Memory B cell (primary cell): ENCODE data around the gene SRSF6.
"Not testable (repeated sequence)": the region's sequence is repeated elsewhere in the genome, so short reads cannot be mapped to it uniquely, and the experiment has no call there.

Experiments used
- ATAC-seq: fragments of 150-1000 bp; cut with Tn5 transposase; 2 replicates; pipeline ENCODE4 v1.10.0; 2021; ENCODE audit warnings: low read depth, mild to moderate bottlenecking, moderate library complexity
- DNase-seq, 2 donors: peaks; one replicate each; pipeline ENCODE4 v3.0.0; 2022; ENCODE audit warnings: low spot score in 2 of 2
- H3K27ac Mint-ChIP-seq: one replicate; pipeline ENCODE4 v1.8.0; 2022; ENCODE audit warnings: mild to moderate bottlenecking, moderate library complexity, mixed read lengths
- H3K27me3 Mint-ChIP-seq: one replicate; pipeline ENCODE4 v1.8.0; 2022; ENCODE audit warnings: mixed read lengths
- H3K36me3 Mint-ChIP-seq: one replicate; pipeline ENCODE4 v1.8.0; 2022; ENCODE audit warnings: mild to moderate bottlenecking, mixed read lengths
- H3K4me1 Mint-ChIP-seq: one replicate; pipeline ENCODE4 v1.8.0; 2022; ENCODE audit warnings: mixed read lengths
- H3K4me3 Mint-ChIP-seq: one replicate; pipeline ENCODE4 v1.8.0; 2022; ENCODE audit warnings: mild to moderate bottlenecking, moderate library complexity, mixed read lengths
- H3K9me3 Mint-ChIP-seq: one replicate; pipeline ENCODE4 v1.8.0; 2022; ENCODE audit warnings: mixed read lengths

SRSF6 gene

DNA sequence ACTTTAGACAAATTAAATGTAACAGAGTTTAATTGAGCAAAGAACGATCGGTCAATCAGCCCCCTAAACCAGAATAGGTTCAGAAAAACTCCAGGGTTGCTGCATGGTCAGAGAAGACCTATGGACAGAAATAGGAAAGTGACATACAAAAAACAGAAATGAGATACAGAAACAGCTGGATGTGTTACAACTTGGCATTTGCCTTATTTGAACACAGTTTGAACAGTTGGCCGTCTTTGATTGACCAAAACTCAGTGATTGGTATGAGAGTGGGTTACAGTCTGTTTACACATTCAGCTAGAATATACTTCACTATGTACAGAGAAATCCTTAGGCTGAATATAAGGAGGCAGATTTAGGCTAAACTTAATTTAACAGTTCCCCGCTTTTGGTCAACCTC lies 19.9 kb downstream of the SRSF6 start:
- Mint-ChIP-seq H3K4me3 (no peak overlapping the region), H3K27ac (no peak overlapping the region), H3K4me1 (peaks cover 2% of the 10 kb centered on the region), H3K9me3 (no peaks in the 10 kb centered on the region), H3K36me3 (peaks cover 4% of the 10 kb centered on the region), H3K27me3 (no peaks in the 10 kb centered on the region)
- DNase-seq, result no peak
- no peak for ATAC-seq

DNA sequence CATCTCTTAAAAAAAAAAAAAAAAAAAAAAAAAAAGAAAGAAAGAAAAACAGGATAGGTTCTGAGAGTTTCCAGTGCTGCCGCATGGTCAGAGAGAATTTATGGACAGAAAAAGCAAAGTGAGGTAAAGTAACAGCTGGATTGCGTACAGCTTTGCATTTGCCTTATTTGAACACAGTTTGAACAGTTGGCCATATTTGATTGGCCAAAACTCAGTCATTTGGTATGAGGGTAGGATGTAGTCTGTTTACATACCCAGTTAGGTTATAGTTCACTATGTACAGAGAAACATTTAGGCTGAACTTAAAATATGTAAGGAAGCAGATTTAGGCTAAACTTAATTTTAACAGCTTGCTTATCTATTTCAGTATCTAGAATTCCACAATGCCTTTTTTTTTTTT lies 32.3 kb downstream of the SRSF6 start:
- Mint-ChIP-seq H3K4me3 (no peak overlapping the region), H3K27ac (no peak overlapping the region), H3K4me1 (no peaks in the 10 kb centered on the region), H3K36me3 (peaks cover 2% of the 10 kb centered on the region), H3K27me3 (peaks cover 6% of the 10 kb centered on the region), H3K9me3 (peaks cover 7% of the 10 kb centered on the region)
- DNase-seq (no peak), ATAC-seq (no peak)

- Mint-ChIP-seq H3K9me3 (peaks cover 11% of the 10 kb centered on the region), H3K4me1 (no peaks in the 10 kb centered on the region), H3K27ac (no peak overlapping the region), H3K27me3 (peaks cover 10% of the 10 kb centered on the region), H3K36me3 (peaks cover 4% of the 10 kb centered on the region), H3K4me3 (no peak overlapping the region)
- DNase-seq (no peak), ATAC-seq (no peak)
Observed at GRCh38 chr20:43492101-43492500, 34.4 kb downstream of the SRSF6 start.

DNA sequence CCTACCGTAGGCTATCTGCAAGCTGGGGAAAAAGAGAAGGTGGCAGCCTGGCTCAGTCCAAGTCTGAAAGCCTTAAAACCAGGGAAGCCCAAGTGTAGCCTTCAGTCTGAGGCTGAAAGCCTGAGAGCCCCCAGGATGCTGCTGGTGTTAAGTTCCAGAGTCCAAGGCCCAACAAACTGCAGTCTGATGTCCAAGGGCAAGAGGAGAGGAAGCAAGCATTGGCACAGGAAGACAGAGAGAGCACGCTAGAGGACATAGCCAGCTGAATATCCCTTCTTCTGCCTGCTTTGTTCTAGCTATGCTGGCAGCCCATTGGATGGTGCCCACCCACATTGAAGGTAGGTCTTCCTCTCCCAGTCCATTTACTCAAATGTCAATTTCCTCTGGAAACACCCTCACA lies 37.7 kb downstream of the SRSF6 start:
- no peak overlapping the region for H3K4me3 Mint-ChIP-seq
- H3K9me3 Mint-ChIP-seq, result peaks cover 8% of the 10 kb centered on the region
- H3K4me1 Mint-ChIP-seq, result no peaks in the 10 kb centered on the region
- H3K36me3 Mint-ChIP-seq, result peaks cover 4% of the 10 kb centered on the region
- H3K27me3 Mint-ChIP-seq, result peaks cover 10% of the 10 kb centered on the region
- no peak for ATAC-seq
- DNase-seq, result no peak
- H3K27ac Mint-ChIP-seq, result no peak overlapping the region

DNA sequence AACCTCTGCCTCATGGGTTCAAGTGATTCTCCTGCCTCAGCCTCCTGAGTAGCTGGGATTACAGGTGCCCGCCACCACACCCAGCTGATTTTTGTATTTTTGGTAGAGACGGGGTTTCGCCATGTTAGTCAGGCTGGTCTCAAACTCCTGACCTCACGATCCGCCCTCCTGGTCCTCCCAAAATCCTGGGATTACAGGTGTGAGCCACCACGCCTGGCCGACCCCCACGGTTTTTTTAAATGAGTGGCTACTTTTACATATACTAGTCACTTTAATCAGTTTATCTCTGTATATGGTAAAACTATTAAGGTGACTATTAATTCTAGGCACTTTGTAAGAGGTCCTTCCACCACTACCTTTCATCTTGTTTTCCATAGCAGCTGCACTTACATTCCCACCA lies 44.3 kb downstream of the SRSF6 start:
- H3K4me3 Mint-ChIP-seq, ATAC-seq, H3K9me3 Mint-ChIP-seq, DNase-seq, H3K4me1 Mint-ChIP-seq, H3K27ac Mint-ChIP-seq, H3K36me3 Mint-ChIP-seq: not testable (repeated sequence)
- H3K27me3 Mint-ChIP-seq, result peaks cover 12% of the 10 kb centered on the region

GRCh38 chr20:43506238-43506637 lies 48.5 kb downstream of the SRSF6 start:
- DNase-seq (no peak), ATAC-seq (no peak)
- peaks cover 5% of the 10 kb centered on the region for H3K4me1 Mint-ChIP-seq
- no peaks in the 10 kb centered on the region for H3K36me3 Mint-ChIP-seq
- peaks cover 26% of the 10 kb centered on the region for H3K27me3 Mint-ChIP-seq
- no peak overlapping the region for H3K4me3 Mint-ChIP-seq
- H3K9me3 Mint-ChIP-seq, result no peaks in the 10 kb centered on the region
- no peak overlapping the region for H3K27ac Mint-ChIP-seq

GRCh38 chr20:43507150-43508080 lies 49.7 kb downstream of the SRSF6 start, which contains the start of gene L3MBTL1:
TSS of gene L3MBTL1 (plus strand) at chr20:43507697. CDS start at chr20:43513504, 5,807 bp downstream.
- ATAC-seq (peak; percentile 46), DNase-seq (no peak)
- H3K9me3 Mint-ChIP-seq, result no peaks in the 10 kb centered on the region
- peak within 1 kb of the TSS; percentile 68 for H3K4me3 Mint-ChIP-seq
- peaks cover 28% of the 10 kb centered on the region for H3K27me3 Mint-ChIP-seq
- H3K4me1 Mint-ChIP-seq, result peaks cover 5% of the 10 kb centered on the region
- H3K36me3 Mint-ChIP-seq, result no peaks in the 10 kb centered on the region
- H3K27ac Mint-ChIP-seq, result no peak within 1 kb of the TSS

DNA sequence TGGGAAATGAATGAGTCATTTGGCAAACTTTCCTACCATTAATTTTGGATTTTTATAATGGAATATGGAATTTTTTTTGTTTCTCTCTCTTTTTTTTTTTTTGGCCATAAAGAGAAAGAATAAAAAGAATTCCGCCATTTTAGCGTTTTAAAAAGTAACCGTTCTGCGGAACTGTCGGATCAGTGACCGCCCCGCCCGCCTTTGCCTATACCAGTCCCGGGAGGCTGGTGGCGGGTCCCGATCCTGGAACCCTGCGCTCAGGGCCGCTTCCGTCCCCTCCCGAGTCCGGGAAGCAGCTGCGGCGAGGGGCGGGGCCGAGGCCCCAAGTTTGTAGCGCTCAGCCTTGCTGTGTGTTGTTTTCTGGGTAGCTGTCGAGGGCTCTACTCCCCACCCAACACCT lies 50.4 kb downstream of the SRSF6 start:
- Mint-ChIP-seq H3K9me3 (no peaks in the 10 kb centered on the region), H3K4me3 (peak overlapping the region; percentile 68), H3K4me1 (peaks cover 5% of the 10 kb centered on the region), H3K27me3 (peaks cover 26% of the 10 kb centered on the region), H3K27ac (no peak overlapping the region), H3K36me3 (no peaks in the 10 kb centered on the region)
- ATAC-seq, result no peak
- no peak for DNase-seq

GRCh38 chr20:43508604-43509040 lies 50.9 kb downstream of the SRSF6 start:
- ATAC-seq (no peak), DNase-seq (no peak)
- no peaks in the 10 kb centered on the region for H3K9me3 Mint-ChIP-seq
- peak overlapping the region; percentile 68 for H3K4me3 Mint-ChIP-seq
- peaks cover 26% of the 10 kb centered on the region for H3K27me3 Mint-ChIP-seq
- peaks cover 8% of the 10 kb centered on the region for H3K4me1 Mint-ChIP-seq
- H3K36me3 Mint-ChIP-seq, result no peaks in the 10 kb centered on the region
- H3K27ac Mint-ChIP-seq, result no peak overlapping the region

- ATAC-seq (no peak), DNase-seq (no peak)
- peaks cover 18% of the 10 kb centered on the region for H3K4me1 Mint-ChIP-seq
- no peaks in the 10 kb centered on the region for H3K9me3 Mint-ChIP-seq
- H3K4me3 Mint-ChIP-seq, result no peak overlapping the region
- H3K27ac Mint-ChIP-seq, result no peak overlapping the region
- no peaks in the 10 kb centered on the region for H3K36me3 Mint-ChIP-seq
- peaks cover 18% of the 10 kb centered on the region for H3K27me3 Mint-ChIP-seq
Observed at GRCh38 chr20:43511879-43512278, 54.2 kb downstream of the SRSF6 start.

DNA sequence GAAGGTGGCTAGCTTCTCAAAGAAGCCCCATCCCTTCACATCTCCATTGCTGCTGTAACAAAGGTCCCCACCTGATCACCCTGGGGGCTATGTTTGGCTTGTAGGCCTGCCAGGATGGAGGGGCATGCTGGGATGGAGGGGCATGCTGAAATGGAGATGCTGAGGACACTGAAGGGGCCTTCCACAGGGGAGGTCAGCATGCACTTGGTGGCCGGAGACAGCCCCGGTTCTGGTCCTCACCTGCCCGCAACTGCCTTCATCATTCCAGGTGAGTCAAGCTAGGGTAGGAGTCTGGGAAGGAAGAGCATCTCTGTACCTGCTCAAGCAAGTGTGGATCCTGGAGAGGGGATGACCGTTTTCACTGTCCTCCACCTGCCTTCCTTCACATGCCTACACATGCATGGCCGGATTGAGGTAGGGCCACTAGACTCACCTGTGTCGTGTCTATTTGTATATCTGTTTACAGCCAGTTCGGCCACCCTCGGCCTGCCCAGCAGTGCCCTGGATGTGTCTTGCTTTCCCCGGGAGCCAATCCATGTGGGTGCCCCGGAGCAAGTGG lies 55.8 kb downstream of the SRSF6 start:
- H3K27ac Mint-ChIP-seq, result no peak overlapping the region
- peaks cover 18% of the 10 kb centered on the region for H3K4me1 Mint-ChIP-seq
- no peak for ATAC-seq
- peaks cover 2% of the 10 kb centered on the region for H3K36me3 Mint-ChIP-seq
- H3K9me3 Mint-ChIP-seq, result no peaks in the 10 kb centered on the region
- peaks cover 14% of the 10 kb centered on the region for H3K27me3 Mint-ChIP-seq
- peak overlapping the region; percentile 89 for H3K4me3 Mint-ChIP-seq
- no peak for DNase-seq
